Suprapubic skin (tissue), 4 donors: ENCODE results near the gene FRMD4B. TPM values are rescaled to one million over a fixed set of nuclear protein-coding genes. Genes with fewer than 3 reads are reported as not detected.

Source experiments
- DNase-seq, 2 donors: peaks; one replicate each; pipeline ENCODE4 v3.0.0-alpha.2; 2019; ENCODE audit warnings: low spot score in 2 of 2
- H3K27ac ChIP-seq: fragments of 200-600 bp; sonication (generic); one replicate; pipeline ENCODE4 v1.5.1; 2019
- H3K27me3 ChIP-seq: fragments of 200-600 bp; sonication (generic); one replicate; pipeline ENCODE4 v1.5.1; 2019
- H3K36me3 ChIP-seq: fragments of 200-600 bp; sonication (generic); one replicate; pipeline ENCODE4 v1.5.1; 2019
- H3K4me1 ChIP-seq: fragments of 200-600 bp; sonication (generic); one replicate; pipeline ENCODE4 v1.5.1; 2019
- H3K4me3 ChIP-seq: fragments of 200-600 bp; sonication (generic); one replicate; pipeline ENCODE4 v1.5.1; 2019; ENCODE audit warnings: mild to moderate bottlenecking
- H3K9me3 ChIP-seq: fragments of 200-600 bp; sonication (generic); one replicate; pipeline ENCODE4 v1.5.1; 2019
- CTCF ChIP-seq, 2 donors: fragments of 200-600 bp in 1 of 2; fragments of 450-650 bp in 1 of 2; sonication (generic) in 1 of 2; IDR thresholded peaks; one replicate each; pipeline ENCODE4 v1.5.1; 2016 to 2019; ENCODE audit warnings: antibody characterized with exemption in 2 of 2, mild to moderate bottlenecking in 1 of 2, moderate library complexity in 1 of 2
- EP300 ChIP-seq: sonication (generic); formaldehyde crosslinking; IDR thresholded peaks from one replicate; pipeline ENCODE4 v1.6.1; 2017; ENCODE audit warnings: antibody characterized with exemption
- POLR2A ChIP-seq, 2 donors: fragments of 450-650 bp; IDR thresholded peaks; one replicate each; pipeline ENCODE4 v1.6.1; 2017; ENCODE audit warnings: antibody characterized with exemption in 2 of 2, mild to moderate bottlenecking in 2 of 2, moderate library complexity in 2 of 2
- POLR2AphosphoS5 ChIP-seq, 3 donors: sonication (generic); formaldehyde crosslinking; IDR thresholded peaks; one replicate each; pipeline ENCODE4 v1.6.1; 2017; ENCODE audit warnings: antibody characterized with exemption in 3 of 3
- WGBS: methylation state at CpG from one replicate; pipeline ENCODE4 v1.1.5; 2018; 5-methylcytosine and 5-hydroxymethylcytosine counted together
- total RNA-seq, 4 donors: library from RNA; depleted of rRNA; stranded (reverse); fragments of >200 nt; gene quantifications; one replicate each; pipeline ENCODE4 v1.1.0, GENCODE V29; 2016

The FRMD4B gene
- total RNA-seq, 4 donors from 2014 or later = 53.8 to 75.3 (median 67.8) TPM

- no peaks in the 10 kb centered on the region for H3K9me3 ChIP-seq
- no peaks in the 10 kb centered on the region for H3K4me1 ChIP-seq
- H3K36me3 ChIP-seq = peaks cover 6% of the 10 kb centered on the region
- 94% methylated on average over 7 of the region's 7 CpGs for WGBS
- no peak for TF ChIP-seq CTCF (IDR thresholded peaks at IDR 0.05)
- TF ChIP-seq POLR2AphosphoS5 (IDR thresholded peaks at IDR 0.05) = no peak
- no peak for TF ChIP-seq POLR2A (IDR thresholded peaks at IDR 0.05)
- no peak for TF ChIP-seq EP300
- H3K4me3 ChIP-seq = no peak overlapping the region
- H3K27me3 ChIP-seq = no peaks in the 10 kb centered on the region
- H3K27ac ChIP-seq = no peak overlapping the region
- no peak for DNase-seq
Measured at GRCh38 chr3:69246612-69247011, 139.3 kb downstream of the FRMD4B start.

- Histone ChIP-seq H3K27ac (no peak overlapping the region), H3K4me3 (no peak overlapping the region), H3K36me3 (peaks cover 6% of the 10 kb centered on the region), H3K27me3 (no peaks in the 10 kb centered on the region), H3K4me1 (no peaks in the 10 kb centered on the region), H3K9me3 (no peaks in the 10 kb centered on the region)
- 91% methylated on average over 2 of the region's 2 CpGs for WGBS
- no peak for DNase-seq
- TF ChIP-seq CTCF (IDR thresholded peaks at IDR 0.05) (no peak), POLR2AphosphoS5 (IDR thresholded peaks at IDR 0.05) (no peak), EP300 (no peak), POLR2A (IDR thresholded peaks at IDR 0.05) (no peak)
Measured at GRCh38 chr3:69244039-69244438, 141.8 kb downstream of the FRMD4B start.

GRCh38 chr3:69241769-69242168 lies 144.1 kb downstream of the FRMD4B start:
- DNase-seq = no peak
- TF ChIP-seq POLR2A (IDR thresholded peaks at IDR 0.05) = no peak
- TF ChIP-seq EP300 = no peak
- no peak for TF ChIP-seq CTCF (IDR thresholded peaks at IDR 0.05)
- TF ChIP-seq POLR2AphosphoS5 (IDR thresholded peaks at IDR 0.05) = no peak
- Histone ChIP-seq H3K27ac (no peak overlapping the region), H3K4me3 (no peak overlapping the region), H3K4me1 (no peaks in the 10 kb centered on the region), H3K36me3 (no peaks in the 10 kb centered on the region), H3K9me3 (no peaks in the 10 kb centered on the region), H3K27me3 (no peaks in the 10 kb centered on the region)
- WGBS = 93% methylated on average over 4 of the region's 4 CpGs

- Histone ChIP-seq H3K4me1 (peaks cover 3% of the 10 kb centered on the region), H3K27ac (no peak overlapping the region), H3K27me3 (no peaks in the 10 kb centered on the region), H3K36me3 (no peaks in the 10 kb centered on the region), H3K9me3 (no peaks in the 10 kb centered on the region), H3K4me3 (no peak overlapping the region)
- DNase-seq = no peak
- TF ChIP-seq POLR2AphosphoS5 (IDR thresholded peaks at IDR 0.05) (no peak), CTCF (IDR thresholded peaks at IDR 0.05) (no peak), POLR2A (IDR thresholded peaks at IDR 0.05) (no peak), EP300 (no peak)
- WGBS = 84% methylated on average over 10 of the region's 10 CpGs
Measured at GRCh38 chr3:69240651-69241568, 145.0 kb downstream of the FRMD4B start.

GRCh38 chr3:69239063-69239462 lies 146.8 kb downstream of the FRMD4B start:
- no peak for DNase-seq
- H3K9me3 ChIP-seq = no peaks in the 10 kb centered on the region
- no peaks in the 10 kb centered on the region for H3K36me3 ChIP-seq
- TF ChIP-seq POLR2A (IDR thresholded peaks at IDR 0.05) (no peak), CTCF (IDR thresholded peaks at IDR 0.05) (no peak), POLR2AphosphoS5 (IDR thresholded peaks at IDR 0.05) (no peak), EP300 (no peak)
- peaks cover 3% of the 10 kb centered on the region for H3K4me1 ChIP-seq
- 70% methylated on average over 1 of the region's 1 CpG for WGBS
- H3K4me3 ChIP-seq = no peak overlapping the region
- no peaks in the 10 kb centered on the region for H3K27me3 ChIP-seq
- no peak overlapping the region for H3K27ac ChIP-seq
